HG02970 (cell line): Measurements from ENCODE around the gene P2RX2.

Experiments used
- ATAC-seq: cut with Tn5 transposase; IDR thresholded peaks from one replicate; pipeline ENCODE4 v1.9.1; 2021; ENCODE audit warnings: mild to moderate bottlenecking, moderate library complexity, moderate number of reproducible peaks; ENCODE audit not compliant: unreplicated experiment, low FRiP score

Gene P2RX2

GRCh38 chr12:132633398-132633797 lies 14.8 kb downstream of the P2RX2 start:
- ATAC-seq, result no peak

GRCh38 chr12:132633901-132634300 lies 15.3 kb downstream of the P2RX2 start:
- ATAC-seq, result no peak

GRCh38 chr12:132634411-132634990 lies 15.9 kb downstream of the P2RX2 start:
- ATAC-seq, result no peak

GRCh38 chr12:132635076-132635955 lies 16.7 kb downstream of the P2RX2 start:
- no peak for ATAC-seq

GRCh38 chr12:132637811-132638210 lies 19.2 kb downstream of the P2RX2 start:
- no peak for ATAC-seq

GRCh38 chr12:132638541-132639408 lies 20.2 kb downstream of the P2RX2 start:
- no peak for ATAC-seq

- ATAC-seq, result no peak
Measured at GRCh38 chr12:132639956-132640520, 21.5 kb downstream of the P2RX2 start.

GRCh38 chr12:132640936-132641335 lies 22.4 kb downstream of the P2RX2 start:
- no peak for ATAC-seq

- ATAC-seq, result no peak
Measured at GRCh38 chr12:132641811-132642650, 23.5 kb downstream of the P2RX2 start.

GRCh38 chr12:132642846-132643835 lies 24.6 kb downstream of the P2RX2 start:
- ATAC-seq, result no peak

GRCh38 chr12:132646850-132647249 lies 28.3 kb downstream of the P2RX2 start:
- no peak for ATAC-seq

GRCh38 chr12:132647858-132648257 lies 29.3 kb downstream of the P2RX2 start:
- no peak for ATAC-seq

GRCh38 chr12:132648616-132649225 lies 30.1 kb downstream of the P2RX2 start:
- ATAC-seq, result no peak

- ATAC-seq, result no peak
Measured at GRCh38 chr12:132649226-132649945, 30.8 kb downstream of the P2RX2 start.

- ATAC-seq, result no peak
Measured at GRCh38 chr12:132651444-132652100, 33.0 kb downstream of the P2RX2 start.

GRCh38 chr12:132653567-132654290 lies 35.2 kb downstream of the P2RX2 start:
- ATAC-seq, result no peak
